Endothelial cell of umbilical vein (primary cell): ENCODE results near the gene NSD1. TPM values are rescaled to one million over a fixed set of nuclear protein-coding genes. Genes with fewer than 3 reads are reported as not detected.

Source experiments
- BruUV-seq: library from RNA; stranded (reverse); fragments of 400-500 nt; replicated peaks from 2 replicates; lab custom pipeline; 2021; lab: Mats Ljungman, UMichigan
- CTCF ChIA-PET: fragments of 300-600, 350-600 bp; sonication (Branson Sonifier 250); formaldehyde crosslinking; loops from one replicate; lab custom pipeline; 2021; ENCODE audit warnings: antibody characterized with exemption, inconsistent platforms; lab: Charles Lee
- POLR2A ChIA-PET: fragments of 300-600, 350-600 bp; sonication (Branson Sonifier 250); formaldehyde crosslinking; loops from one replicate; lab custom pipeline; 2021; ENCODE audit warnings: antibody characterized with exemption, inconsistent platforms; lab: Charles Lee
- DNase-seq: peaks from one replicate; pipeline ENCODE4 v3.0.0-alpha.2; 2011; ENCODE audit warnings: low read depth, low spot score
- FAIRE-seq: peaks from 2 replicates; lab custom pipeline; 2011; peaks lifted over from hg19 to GRCh38; lab: Jason Lieb, UNC
- H2AFZ ChIP-seq: 2 replicates; pipeline ENCODE4 v1.6.0; 2012; ENCODE audit warnings: low read depth, low read length, control low read depth, inconsistent platforms
- H3K27ac ChIP-seq: 2 replicates; pipeline ENCODE4 v1.5.1; 2011; ENCODE audit warnings: low read depth, mild to moderate bottlenecking, control low read depth, low read length, moderate library complexity; ENCODE audit not compliant: insufficient read depth
- H3K27me3 ChIP-seq, 2 experiments: 2 replicates each; pipeline versions ENCODE4 v1.6.0 to v1.6.1; 2011; ENCODE audit warnings: low read length in 2 of 2, mixed read lengths in 1 of 2; ENCODE audit not compliant: control insufficient read depth in 2 of 2, insufficient read depth in 2 of 2
- H3K36me3 ChIP-seq, 2 experiments: 2 replicates in 1 of 2; 3 replicates in 1 of 2; pipeline ENCODE4 v1.5.1; 2011; ENCODE audit warnings: low read length in 2 of 2, mild to moderate bottlenecking in 1 of 2, moderate library complexity in 1 of 2; ENCODE audit not compliant: control insufficient read depth in 2 of 2, insufficient read depth in 2 of 2; ENCODE audit errors: extremely low read depth in 1 of 2
- H3K4me1 ChIP-seq: 3 replicates; pipeline ENCODE4 v1.5.1; 2011; ENCODE audit warnings: mild to moderate bottlenecking, low read length; ENCODE audit not compliant: control insufficient read depth, insufficient read depth; ENCODE audit errors: extremely low read depth
- H3K4me2 ChIP-seq: 2 replicates; pipeline ENCODE4 v1.6.1; 2011; ENCODE audit warnings: low read length, control low read depth, mixed read lengths; ENCODE audit not compliant: insufficient read depth
- H3K4me3 ChIP-seq, 3 experiments: fragments of 200-600 bp in 1 of 3; sonication (generic), shearing (Covaris generic) in 1 of 3; replicated peaks in 1 of 3; 2 replicates each; pipeline ENCODE4 v1.5.1; 2011 to 2016; ENCODE audit warnings: control low read depth in 3 of 3, low read length in 3 of 3, mild to moderate bottlenecking in 2 of 3, inconsistent platforms in 1 of 3, low read depth in 1 of 3, moderate library complexity in 1 of 3; ENCODE audit not compliant: insufficient read depth in 1 of 3
- H3K79me2 ChIP-seq: 2 replicates; pipeline ENCODE4 v1.6.0; 2012; ENCODE audit warnings: low read length, inconsistent platforms; ENCODE audit not compliant: control insufficient read depth, insufficient read depth
- H3K9ac ChIP-seq: replicated peaks from 2 replicates; pipeline ENCODE3; 2011; ENCODE audit warnings: low read length, control low read depth; ENCODE audit not compliant: insufficient read depth; ENCODE audit errors: extremely low read depth
- H3K9me1 ChIP-seq: replicated peaks from 3 replicates; pipeline ENCODE4 v1.6.0; 2011; ENCODE audit warnings: mild to moderate bottlenecking, low read length; ENCODE audit not compliant: control insufficient read depth, insufficient read depth; ENCODE audit errors: extremely low read depth
- H3K9me3 ChIP-seq: replicated peaks from 2 replicates; pipeline ENCODE4 v1.5.1; 2012; ENCODE audit warnings: low read length, inconsistent platforms; ENCODE audit not compliant: control insufficient read depth, insufficient read depth
- H4K20me1 ChIP-seq: replicated peaks from 2 replicates; pipeline ENCODE3; 2011; ENCODE audit warnings: mild to moderate bottlenecking, low read length; ENCODE audit not compliant: control insufficient read depth, insufficient read depth; ENCODE audit errors: extremely low read depth
- CTCF ChIP-seq, 2 donors: IDR thresholded peaks; 1 replicate in 1 of 2; 2 replicates in 1 of 2; pipeline ENCODE4 v1.5.1; 2011; ENCODE audit warnings: low read length in 2 of 2, mild to moderate bottlenecking in 2 of 2, moderate library complexity in 2 of 2, control low read depth in 1 of 2, inconsistent platforms in 1 of 2, low read depth in 1 of 2; ENCODE audit not compliant: insufficient read depth in 1 of 2; ENCODE audit errors: extremely low read depth in 1 of 2
- EZH2 ChIP-seq: IDR thresholded peaks from 2 replicates; pipeline ENCODE4 v1.6.1; 2012; ENCODE audit warnings: borderline replicate concordance, low read depth, mild to moderate bottlenecking, moderate library complexity, low read length, inconsistent platforms; ENCODE audit not compliant: severe bottlenecking
- FOS ChIP-seq: IDR thresholded peaks from 2 replicates; pipeline ENCODE4 v1.6.1; 2011; ENCODE audit warnings: mild to moderate bottlenecking, low read length, moderate library complexity, borderline replicate concordance; ENCODE audit not compliant: insufficient read depth
- GATA2 ChIP-seq: IDR thresholded peaks from 2 replicates; pipeline ENCODE4 v1.7.0; 2011; ENCODE audit warnings: low read depth, mild to moderate bottlenecking, moderate library complexity, mixed read lengths, low read length; ENCODE audit not compliant: insufficient read length, insufficient read depth
- JUN ChIP-seq: IDR thresholded peaks from 2 replicates; pipeline ENCODE4 v1.6.1; 2011; ENCODE audit warnings: borderline replicate concordance, low read depth; ENCODE audit not compliant: insufficient read length, insufficient read depth
- MAX ChIP-seq: IDR thresholded peaks from 2 replicates; pipeline ENCODE4 v1.6.1; 2011; ENCODE audit not compliant: insufficient read depth, insufficient read length
- MYC ChIP-seq: IDR thresholded peaks from one replicate; pipeline ENCODE4 v1.6.1; 2011; ENCODE audit warnings: mild to moderate bottlenecking, low read depth, low read length
- POLR2A ChIP-seq: IDR thresholded peaks from 2 replicates; pipeline ENCODE4 v1.6.1; 2012; ENCODE audit warnings: low read depth, mild to moderate bottlenecking, control low read depth, low read length
- POLR2AphosphoS5 ChIP-seq: IDR thresholded peaks from 2 replicates; pipeline ENCODE4 v1.6.1; 2012; ENCODE audit warnings: low read depth, mild to moderate bottlenecking, control low read depth, low read length, moderate library complexity; ENCODE audit not compliant: insufficient read depth
- dilution Hi-C: fragments of 300-500 bp; cut with MboI; formaldehyde crosslinking; loops from one replicate; pipeline ENCODE4 v1.15.0; 2019; ENCODE audit warnings: low sequenced_read_pairs; ENCODE audit not compliant: extremely low pct_ligation_motif_present
- intact Hi-C: fragments of 100-400 bp; cut with micrococcal nuclease; formaldehyde crosslinking; loops from one replicate; pipeline ENCODE4 v1.10.0; 2022
- polyA plus RNA-seq, 4 experiments: library from polyadenylated mRNA; depleted of rRNA in 3 of 4; stranded (reverse) in 3 of 4; unstranded in 1 of 4; fragments of >200 nt; gene quantifications; 2 replicates each; pipeline versions ENCODE4 v1.2.1 to v1.2.3, GENCODE V29; 2011 to 2012; ENCODE audit warnings: missing spikeins in 1 of 4
- total RNA-seq: library from RNA; stranded (reverse); gene quantifications from 2 replicates; pipeline ENCODE4 v1.2.3, GENCODE V29; 2021

The NSD1 gene
- total and polyA plus RNA-seq, 2 donors (not counting 3 experiments of a cell fraction or from before 2014, with no cell fraction given), result 14.4 to 90.4 TPM

- H3K36me3 ChIP-seq, result peaks cover 0 to 16% of the 10 kb centered on the region in 2 experiments
- no peak for DNase-seq
These were observed 166.1 kb downstream of the NSD1 start for GRCh38 chr5:177299697-177300096.

More at GRCh38 chr5:177299697-177300096, 166.1 kb downstream of the NSD1 start:
- CTCF ChIA-PET, result interaction anchor here (0.6 to 4.8 kb wide), 3 partner anchors 10 to 145 kb away, joined by 3 to 30 read pairs (median 3); no protein-coding TSS in a partner anchor
- TF ChIP-seq GATA2 (no peak), MAX (no peak), POLR2AphosphoS5 (no peak), POLR2A (no peak), EZH2 (no peak), FOS (no peak), JUN (no peak), CTCF (IDR thresholded peaks at IDR 0.05; ENCODE audit: extremely low read depth in 1 of 2, insufficient read depth in 1 of 2, low read depth in 1 of 2, low read length in 2 of 2) (no peak), MYC (no peak)
- Histone ChIP-seq H3K9me3 (no peaks in the 10 kb centered on the region), H2AFZ (no peak overlapping the region), H3K27ac (peak overlapping the region; percentile 13), H4K20me1 (no peaks in the 10 kb centered on the region), H3K27me3 (no peaks in the 10 kb centered on the region), H3K4me3 (no peak overlapping the region), H3K4me1 (peaks cover 38% of the 10 kb centered on the region), H3K79me2 (peaks cover 22% of the 10 kb centered on the region), H3K9ac (no peak overlapping the region), H3K4me2 (no peak overlapping the region), H3K9me1 (no peaks in the 10 kb centered on the region)
- intact Hi-C loops (loop anchor here (1.0 to 5.0 kb wide), 2 partner anchors 167 to 185 kb away; partner anchors contain the start of gene NSD1), dilution Hi-C loops (no loop called here)
- BruUV-seq, result no TSS peak
- POLR2A ChIA-PET, result interaction anchor here (0.7 kb wide), 1 partner anchor 71 kb away, joined by 5 read pairs; no protein-coding TSS in a partner anchor
- FAIRE-seq, result no peak
